Fibroblast of skin of left biceps (primary cell): Measurements from ENCODE around the gene CRAMP1.
"Not testable (repeated sequence)": the region's sequence is repeated elsewhere in the genome, so short reads cannot be mapped to it uniquely, and the experiment has no call there.

Experiments used
- DNase-seq, 2 experiments: peaks; one replicate each; pipeline ENCODE4 v3.0.0-alpha.2; 2013; ENCODE audit warnings: low read depth in 2 of 2

Gene CRAMP1

DNA sequence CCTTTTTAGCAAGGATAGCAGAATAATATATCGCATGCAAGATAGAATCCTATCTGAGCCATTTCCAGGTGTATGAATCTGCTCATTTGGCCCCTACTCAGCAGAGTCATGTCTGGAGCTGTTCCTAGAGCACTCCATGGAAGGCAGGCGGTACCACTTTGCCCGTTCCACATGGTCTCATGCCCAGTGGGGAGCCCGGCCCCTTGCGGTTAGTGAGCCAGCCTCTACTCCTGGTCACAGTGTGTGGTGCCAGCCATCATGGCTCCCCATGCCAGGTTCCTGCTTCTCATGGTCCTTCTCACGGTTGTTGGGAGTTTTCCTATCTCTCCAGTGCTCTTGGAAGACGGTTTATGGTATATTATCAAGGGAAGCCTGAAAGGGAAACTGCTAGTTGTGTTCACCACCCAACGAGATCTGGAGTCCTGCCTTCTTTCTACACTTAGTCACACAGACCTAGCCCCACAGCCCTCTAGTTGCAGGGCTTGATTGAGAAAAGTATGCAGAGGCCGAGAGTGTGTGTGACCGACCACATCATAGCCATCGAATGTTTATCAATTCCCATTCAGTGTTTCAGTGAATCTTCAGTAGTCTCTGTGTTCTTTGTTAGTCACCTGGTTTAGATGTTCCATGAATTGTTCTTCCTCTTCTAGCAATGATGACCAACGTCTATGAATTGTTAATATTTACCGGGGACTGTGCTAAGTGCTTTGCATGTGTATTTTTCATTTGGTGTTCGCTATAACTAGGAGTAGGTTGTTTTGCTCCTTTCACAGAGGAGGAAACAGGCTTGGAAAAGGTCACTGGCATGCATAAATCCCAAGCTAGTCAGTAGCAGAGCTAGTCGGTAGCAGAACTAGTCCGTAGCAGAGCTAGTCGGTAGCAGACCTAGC lies 75.5 kb downstream of the CRAMP1 start:
- no peak for DNase-seq

DNA sequence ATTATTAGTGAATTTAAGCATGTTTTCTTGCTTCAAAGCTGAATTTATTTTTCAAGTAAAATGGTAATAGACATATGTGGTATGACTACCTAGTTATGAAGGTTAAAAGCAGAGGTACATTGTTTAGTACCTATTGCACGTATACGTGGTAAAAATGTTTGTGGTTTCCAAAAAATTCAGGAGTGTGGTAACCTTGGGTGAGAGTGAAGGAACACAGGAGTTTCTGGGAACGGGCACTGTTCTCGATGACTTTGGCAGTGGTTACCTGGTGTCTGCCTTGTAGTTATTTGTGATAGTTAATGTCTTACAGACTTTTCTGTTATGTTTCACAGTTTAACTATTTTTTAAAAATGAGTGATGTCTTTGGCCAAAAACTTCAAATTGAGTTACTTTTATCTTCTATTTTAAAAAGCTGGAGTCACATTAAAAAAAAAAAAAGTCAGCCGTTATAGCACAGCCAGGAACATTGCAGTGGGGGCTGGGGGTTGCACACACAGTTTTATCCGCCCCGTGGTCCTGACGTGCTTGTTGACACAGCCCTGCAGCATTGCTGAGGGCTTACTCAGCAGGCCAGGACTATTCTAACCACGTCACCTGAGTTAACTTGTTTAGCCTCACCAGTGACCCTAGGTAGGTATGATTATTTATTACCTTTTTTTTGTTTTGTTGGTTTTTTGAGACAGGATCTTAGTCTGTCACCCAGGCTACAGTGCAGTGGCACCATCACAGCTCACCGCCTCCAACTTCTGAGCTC lies 76.8 kb downstream of the CRAMP1 start:
- DNase-seq = no peak

DNA sequence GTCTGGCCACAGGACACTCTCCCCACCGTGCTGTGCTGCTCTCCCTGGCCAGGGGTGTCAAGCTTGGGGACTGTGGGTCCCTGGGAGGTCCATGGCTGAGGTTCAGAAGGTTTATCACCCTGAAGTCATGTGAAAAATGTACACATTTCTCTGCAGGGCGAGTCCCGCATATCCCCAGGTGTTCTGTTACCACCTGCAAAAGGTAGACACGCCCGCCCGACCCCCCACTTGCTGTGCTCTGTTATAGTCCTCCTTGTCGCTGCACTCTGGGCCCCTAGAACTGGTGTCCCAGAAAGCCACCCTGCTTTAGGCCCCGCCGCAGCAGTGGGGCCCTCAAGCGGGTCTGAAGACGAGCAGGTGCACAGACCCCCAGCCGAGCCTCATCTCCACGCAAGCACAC lies 77.7 kb downstream of the CRAMP1 start:
- no peak for DNase-seq

DNA sequence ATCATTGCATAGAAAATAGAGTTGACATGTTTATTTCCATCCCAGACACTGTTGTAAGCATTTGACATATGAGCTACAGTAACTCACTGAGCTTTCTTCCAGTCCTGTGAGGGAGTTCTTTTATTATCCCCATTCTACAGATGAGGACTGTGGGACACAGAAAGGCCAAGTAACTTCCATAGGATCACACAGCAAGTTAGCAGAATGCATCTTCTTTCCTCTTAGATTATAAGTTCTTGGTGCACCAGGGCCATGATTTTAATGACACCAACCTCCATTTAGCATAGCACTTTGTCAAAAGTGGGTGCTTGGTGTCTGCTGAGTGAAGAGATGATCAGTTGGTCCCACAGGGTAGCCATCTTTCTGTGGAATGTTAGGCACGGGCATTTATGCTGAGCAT lies 78.7 kb downstream of the CRAMP1 start:
- DNase-seq = no peak

GRCh38 chr16:1691276-1691675 lies 79.1 kb downstream of the CRAMP1 start:
- no peak for DNase-seq

DNA sequence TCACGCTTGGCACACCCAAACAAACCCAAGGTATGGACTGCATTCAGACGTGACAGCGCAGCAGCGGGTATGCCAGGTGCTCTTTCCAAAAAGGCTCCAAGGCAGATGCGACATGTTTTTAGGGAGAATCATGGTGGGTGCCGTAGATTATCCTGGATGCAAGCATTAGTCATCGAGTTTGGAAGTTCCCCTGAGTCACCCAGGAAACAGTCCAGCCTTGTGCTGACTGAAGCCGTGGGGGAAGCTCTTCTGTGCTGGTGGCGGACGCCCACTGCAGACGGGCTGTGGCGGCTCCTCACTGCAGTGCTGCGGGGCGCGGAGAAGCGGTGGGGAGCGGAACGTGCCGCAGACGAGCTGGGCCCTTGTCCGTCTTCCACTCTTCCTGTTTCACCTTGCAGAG lies 79.8 kb downstream of the CRAMP1 start:
- no peak for DNase-seq

DNA sequence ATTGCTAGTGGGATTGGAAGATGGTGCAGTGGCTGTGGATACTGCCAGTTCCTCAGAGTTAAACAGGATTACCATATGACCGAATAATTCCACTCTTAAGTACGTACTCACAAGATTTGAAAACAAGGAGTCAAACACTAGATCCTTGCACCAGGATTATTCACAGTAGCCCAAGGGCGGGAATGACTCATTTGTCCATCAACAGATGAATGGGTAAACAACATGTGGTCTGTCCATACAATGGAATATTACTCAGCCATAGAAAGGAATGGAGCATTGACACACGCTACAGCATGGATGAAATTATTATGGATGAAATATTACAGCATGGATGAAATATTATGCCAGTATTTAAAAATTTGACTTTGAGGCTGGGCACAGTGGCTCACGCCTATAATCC lies 84.7 kb downstream of the CRAMP1 start:
- no peak for DNase-seq

DNA sequence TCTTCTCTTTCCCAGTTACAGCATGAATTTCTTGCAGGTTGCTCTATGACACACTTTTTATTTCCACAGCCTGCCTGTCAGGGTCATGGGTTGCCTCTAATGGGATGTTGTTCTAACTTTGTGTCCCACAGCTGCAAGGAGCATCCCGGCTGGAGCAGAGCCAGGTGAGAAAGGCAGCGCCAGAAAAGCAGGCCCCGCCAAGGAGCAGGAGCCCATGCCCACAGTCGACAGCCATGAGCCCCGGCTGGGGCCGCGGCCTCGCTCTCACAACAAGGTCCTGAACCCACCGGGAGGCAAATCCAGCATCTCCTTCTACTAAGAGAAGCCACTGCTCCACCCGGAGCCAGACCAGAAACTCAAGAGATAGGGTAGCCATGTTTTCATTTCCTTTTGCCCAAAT lies 86.5 kb downstream of the CRAMP1 start:
- DNase-seq = no peak

DNA sequence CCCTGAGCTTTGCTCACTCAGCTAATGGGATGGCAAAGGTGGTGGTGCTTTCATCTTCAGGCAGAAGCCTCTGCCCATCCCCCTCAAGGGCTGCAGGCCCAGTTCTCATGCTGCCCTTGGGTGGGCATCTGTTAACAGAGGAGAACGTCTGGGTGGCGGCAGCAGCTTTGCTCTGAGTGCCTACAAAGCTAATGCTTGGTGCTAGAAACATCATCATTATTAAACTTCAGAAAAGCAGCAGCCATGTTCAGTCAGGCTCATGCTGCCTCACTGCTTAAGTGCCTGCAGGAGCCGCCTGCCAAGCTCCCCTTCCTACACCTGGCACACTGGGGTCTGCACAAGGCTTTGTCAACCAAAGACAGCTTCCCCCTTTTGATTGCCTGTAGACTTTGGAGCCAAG lies 88.1 kb downstream of the CRAMP1 start:
- DNase-seq = no peak

DNA sequence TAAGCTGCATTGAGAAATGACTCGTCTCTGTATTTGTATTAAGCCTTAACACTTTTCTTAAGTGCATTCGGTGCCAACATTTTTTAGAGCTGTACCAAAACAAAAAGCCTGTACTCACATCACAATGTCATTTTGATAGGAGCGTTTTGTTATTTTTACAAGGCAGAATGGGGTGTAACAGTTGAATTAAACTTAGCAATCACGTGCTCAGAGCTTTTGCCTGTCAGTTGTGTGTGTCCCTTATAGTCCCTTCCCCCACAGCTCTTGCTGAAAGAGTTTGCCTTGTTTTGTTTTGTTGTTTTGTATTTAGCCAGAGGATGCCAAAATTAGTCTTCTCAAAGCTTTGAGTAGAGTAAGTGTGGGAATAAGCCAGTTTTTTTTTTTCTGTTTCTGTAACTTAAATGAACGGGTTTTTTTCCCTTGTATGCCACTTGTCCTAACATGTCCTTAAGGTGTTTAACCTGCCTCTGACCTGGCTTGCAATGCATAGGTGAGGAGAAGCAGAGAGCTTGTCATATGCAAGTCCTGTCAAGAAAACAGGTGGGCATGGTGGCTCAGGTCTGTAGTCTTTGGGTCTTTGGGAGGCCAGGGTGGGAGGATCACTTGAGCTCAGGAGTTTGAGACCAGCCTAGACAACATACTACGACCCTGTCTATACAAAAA lies 89.2 kb downstream of the CRAMP1 start:
- no peak for DNase-seq

DNA sequence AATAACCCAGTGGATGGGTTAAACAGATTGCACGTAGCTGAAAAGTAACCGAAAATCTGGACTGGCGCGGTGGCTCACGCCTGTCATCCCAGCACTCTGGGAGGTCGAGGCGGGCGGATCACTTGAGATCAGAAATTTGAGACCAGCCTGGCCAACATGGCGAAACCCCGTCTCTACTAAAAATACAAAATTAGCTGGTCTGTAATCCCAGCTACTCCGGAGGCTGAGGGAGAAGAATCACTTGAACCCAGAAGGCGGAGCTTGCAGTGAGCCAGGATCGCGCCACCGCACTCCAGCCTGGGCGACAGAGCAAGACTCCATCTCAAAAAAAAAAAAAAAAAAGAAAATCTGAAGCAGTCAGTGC lies 93.1 kb downstream of the CRAMP1 start:
- not testable (repeated sequence) for DNase-seq

DNA sequence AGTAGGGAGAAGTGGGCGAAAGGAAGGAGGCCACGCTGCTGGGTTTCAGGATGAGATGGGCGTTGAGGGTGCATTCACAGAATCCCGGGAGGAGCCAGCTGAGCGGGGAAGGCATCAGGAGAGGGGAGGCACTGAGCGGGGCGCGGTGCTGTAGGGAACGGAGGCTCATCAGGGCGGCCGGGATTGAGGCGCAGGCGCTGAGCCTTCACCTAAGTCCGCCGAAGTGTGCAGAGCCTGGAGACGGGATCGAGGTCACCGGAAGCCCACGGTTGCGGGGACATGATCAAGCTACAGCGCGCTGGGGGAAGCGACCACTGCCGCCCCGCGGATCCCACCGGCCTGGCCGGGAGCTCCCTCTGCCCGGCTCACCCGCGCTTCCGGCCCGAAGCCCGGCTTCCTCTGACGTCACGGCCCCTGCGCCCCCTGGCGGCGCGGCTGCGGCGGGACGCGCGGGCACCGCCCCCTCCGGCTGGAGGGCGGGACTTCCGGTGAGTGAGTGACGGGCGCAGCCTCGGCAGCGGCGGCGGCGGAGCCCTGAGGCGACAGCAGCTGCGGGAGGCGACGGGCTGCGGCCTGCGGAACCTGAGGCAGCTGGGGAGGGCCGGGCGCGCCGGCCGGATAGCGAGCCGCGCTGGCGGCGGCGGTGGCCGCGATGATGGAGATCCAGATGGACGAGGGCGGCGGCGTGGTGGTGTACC lies 93.7 kb downstream of the CRAMP1 start, which contains the start of gene MAPK8IP3:
Gene MAPK8IP3, plus strand, starts transcription at position 508 of the 698 bp plus-strand sequence. Its CDS starts 145 bp downstream, at position 653.
- peak; percentile 63 to 72 for DNase-seq

- no peak for DNase-seq
These were observed 94.4 kb downstream of the CRAMP1 start for GRCh38 chr16:1706386-1707192.

DNA sequence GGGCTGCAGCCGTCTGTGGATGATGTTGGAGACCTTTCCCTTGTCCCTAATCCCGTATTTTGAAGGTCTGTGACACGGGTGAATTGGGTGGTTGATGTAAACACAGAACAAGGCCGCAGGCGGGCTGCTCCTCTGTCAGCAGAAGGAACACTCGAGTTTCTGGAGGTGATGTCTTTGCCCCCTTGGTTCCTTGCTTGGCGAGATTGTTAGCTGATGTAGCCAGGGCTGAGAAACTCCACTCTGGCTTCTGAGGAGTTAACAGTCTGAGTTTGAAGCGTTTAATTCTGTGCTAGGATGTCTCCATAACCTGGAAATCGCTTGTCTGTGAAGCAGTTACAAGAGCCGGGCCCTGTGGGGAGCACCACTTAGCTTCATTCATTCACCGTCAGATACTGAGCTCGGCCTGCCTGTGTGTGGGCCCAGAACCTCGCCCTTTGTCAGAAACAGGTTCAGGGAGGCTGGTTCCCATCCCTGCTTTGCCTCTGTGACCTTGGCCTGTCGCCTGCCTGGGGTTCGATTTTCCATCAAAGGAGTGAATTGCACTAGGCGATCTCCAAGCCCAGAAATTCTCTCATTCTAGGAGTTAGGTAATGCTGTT lies 95.1 kb downstream of the CRAMP1 start:
- no peak for DNase-seq

GRCh38 chr16:1708083-1708767 lies 96.1 kb downstream of the CRAMP1 start:
- DNase-seq = no peak

GRCh38 chr16:1708768-1709180 lies 96.6 kb downstream of the CRAMP1 start:
- DNase-seq = no peak

- no peak for DNase-seq
These were observed 97.2 kb downstream of the CRAMP1 start for GRCh38 chr16:1709356-1709755.

- no peak for DNase-seq
These were observed 98.8 kb downstream of the CRAMP1 start for GRCh38 chr16:1710811-1711507.

DNA sequence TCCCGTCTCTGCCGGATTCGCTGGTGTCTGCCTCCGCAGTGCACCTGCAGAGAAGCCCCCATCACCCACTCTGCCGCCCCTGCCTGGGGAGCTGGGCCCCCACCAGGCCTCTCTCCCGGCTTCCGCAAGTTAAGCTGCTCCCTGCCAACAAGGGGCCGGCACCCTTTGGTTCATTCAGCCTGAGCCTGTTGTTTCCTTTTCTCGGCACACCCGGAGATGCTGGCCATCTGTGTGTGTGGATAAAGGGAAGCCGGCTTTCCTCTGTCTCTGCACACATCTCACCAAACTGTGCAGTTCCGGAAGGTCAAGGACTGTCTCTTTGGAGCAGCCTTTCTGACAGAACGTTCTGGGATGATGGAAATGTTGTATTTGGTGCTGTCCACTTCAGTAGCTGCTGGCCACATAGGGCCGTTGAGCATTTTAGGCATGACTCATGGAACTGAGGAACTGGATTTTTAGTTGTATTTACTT lies 100.7 kb downstream of the CRAMP1 start:
- no peak for DNase-seq
